Measurements from ENCODE around the gene SYCE3.

GRCh38 chr22:50609599-50609998 lies 46.9 kb upstream of the SYCE3 start:
- TF ChIP-seq CTCF (IDR thresholded peaks at IDR 0.05) = no peak
- no peak for TF ChIP-seq POLR2A (IDR thresholded peaks at IDR 0.05; ENCODE audit: low read depth)
- no peak for TF ChIP-seq POLR2AphosphoS5 (IDR thresholded peaks at IDR 0.05)
